ENCODE results near the gene QSER1. TPM values are rescaled to one million over a fixed set of nuclear protein-coding genes. Genes with fewer than 3 reads are reported as not detected.

The QSER1 gene
- total RNA-seq (2014; rRNA removed; shearing (Covaris generic)), result 132 and 136 TPM in 2 replicates
- 29.4 and 29.5 TPM in 2 replicates for polyA plus RNA-seq (2016; fragmentation: Nextera tagmentation; extraction: Ambion mirVana)
- long read RNA-seq, partial matches to known transcripts, result 3 of 8 reads
- long read RNA-seq, other reads (novel, unspliced or antisense), result 4 of 8 reads

- peaks cover 38% of the 10 kb centered on the region for H3K4me1 ChIP-seq (ENCODE audit: insufficient read depth)
- peak within 1 kb of the TSS; percentile 97 for H3K27ac ChIP-seq (ENCODE audit: low read depth)
- H3K4me3 Mint-ChIP-seq, result peak within 1 kb of the TSS; percentile 94
- peaks cover 29% of the 10 kb centered on the region for H3K9me3 Mint-ChIP-seq
- no peaks in the 10 kb centered on the region; the same call in 1 of the 2 replicates for H3K36me3 ChIP-seq (ENCODE audit: insufficient read depth)
- H3K4me3 ChIP-seq, result peak within 1 kb of the TSS; percentile 56
- ATAC-seq (peak; percentile 54), DNase-seq (ENCODE audit: low spot score) (peak; percentile 75)
- H3K27me3 ChIP-seq (ENCODE audit: insufficient read depth), result no peaks in the 10 kb centered on the region
- H4K20me1 ChIP-seq (replicated peaks; ENCODE audit: insufficient read depth), result peaks cover 22% of the 10 kb centered on the region
- peaks cover 4% of the 10 kb centered on the region; the same call in 1 of the 2 replicates for H3K9me2 ChIP-seq (ENCODE audit: insufficient read depth)
- peaks cover 48% of the 10 kb centered on the region for H3K79me2 ChIP-seq (replicated peaks; ENCODE audit: insufficient read depth)
- H3K27me3 Mint-ChIP-seq (ENCODE audit: insufficient read depth, low read depth, poor library complexity), result peaks cover 9% of the 10 kb centered on the region
- TF ChIP-seq CREB1 (CRISPR knock-in tag; IDR thresholded peaks at IDR 0.05; ENCODE audit: low read depth), result no peak
- no peak for TF ChIP-seq STAT1 (IDR thresholded peaks at IDR 0.05; ENCODE audit: unreplicated experiment)
- no peak within 1 kb of the TSS for H2AFZ ChIP-seq
- H3K4me2 ChIP-seq, result peak within 1 kb of the TSS; percentile 76
- H3K36me3 Mint-ChIP-seq (ENCODE audit: low read depth), result peaks cover 48% of the 10 kb centered on the region
- 0 out of 2 replicates have a peak, but pooled peaks cover 11% of the 10 kb centered on the region for H3F3A ChIP-seq (replicated peaks; ENCODE audit: low read depth)
- H3K27ac Mint-ChIP-seq, result peak within 1 kb of the TSS; percentile 97
- H3K4me1 Mint-ChIP-seq, result peaks cover 30% of the 10 kb centered on the region
Measured at GRCh38 chr11:32892355-32893092, at the start of gene QSER1. TSS of gene QSER1 (plus strand) at chr11:32892811. CDS start at chr11:32893126, 315 bp downstream.

GRCh38 chr11:32843544-32843943 lies 49.1 kb upstream of the QSER1 start:
- Histone ChIP-seq H3K27me3 (ENCODE audit: insufficient read depth) (no peaks in the 10 kb centered on the region), H3K27ac (ENCODE audit: low read depth) (no peak overlapping the region), H2AFZ (no peak overlapping the region), H3K4me3 (no peak overlapping the region), H3K9me2 (ENCODE audit: insufficient read depth) (no peaks in the 10 kb centered on the region), H3K36me3 (ENCODE audit: insufficient read depth) (no peaks in the 10 kb centered on the region), H3F3A (replicated peaks; ENCODE audit: low read depth) (no peaks in the 10 kb centered on the region), H4K20me1 (replicated peaks; ENCODE audit: insufficient read depth) (no peaks in the 10 kb centered on the region), H3K4me2 (no peak overlapping the region), H3K79me2 (replicated peaks; ENCODE audit: insufficient read depth) (no peaks in the 10 kb centered on the region), H3K4me1 (ENCODE audit: insufficient read depth) (no peaks in the 10 kb centered on the region)
- DNase-seq (ENCODE audit: low spot score) (no peak), ATAC-seq (no peak)
- Mint-ChIP-seq H3K27me3 (ENCODE audit: insufficient read depth, low read depth, poor library complexity) (no peaks in the 10 kb centered on the region), H3K4me1 (peaks cover 5% of the 10 kb centered on the region; the same call in 2 of the 3 replicates), H3K4me3 (no peak overlapping the region), H3K36me3 (ENCODE audit: low read depth) (no peaks in the 10 kb centered on the region), H3K27ac (no peak overlapping the region), H3K9me3 (no peaks in the 10 kb centered on the region; the same call in 2 of the 3 replicates)
- TF ChIP-seq CREB1 (CRISPR knock-in tag; IDR thresholded peaks at IDR 0.05; ENCODE audit: low read depth) (no peak), ZNF114 (CRISPR knock-in tag; IDR thresholded peaks at IDR 0.05) (no peak)

DNA sequence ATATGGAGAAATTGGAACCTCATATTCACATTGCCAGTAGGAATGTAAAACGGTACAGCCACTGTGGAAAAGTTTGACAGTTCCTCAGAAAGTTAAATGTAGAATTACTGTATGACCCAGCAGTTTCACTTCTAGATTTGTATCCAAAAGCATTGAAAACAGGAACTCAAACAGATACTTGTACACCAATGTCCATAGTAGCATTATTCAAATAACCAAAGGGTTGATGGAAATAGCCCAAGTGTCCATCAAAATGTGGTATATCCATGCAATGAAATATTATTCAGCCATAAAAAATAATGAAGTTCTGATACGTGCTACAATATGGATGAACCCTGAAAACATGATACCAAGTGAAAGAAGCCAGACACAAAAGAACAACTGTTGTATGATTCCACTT lies 45.1 kb upstream of the QSER1 start:
- no peak overlapping the region for H3K4me3 Mint-ChIP-seq
- H3K27me3 Mint-ChIP-seq (ENCODE audit: insufficient read depth, low read depth, poor library complexity), result no peaks in the 10 kb centered on the region
- no peaks in the 10 kb centered on the region for H3K36me3 ChIP-seq (ENCODE audit: insufficient read depth)
- H3K27ac Mint-ChIP-seq, result no peak overlapping the region
- no peaks in the 10 kb centered on the region for H3F3A ChIP-seq (replicated peaks; ENCODE audit: low read depth)
- no peak overlapping the region for H3K4me2 ChIP-seq
- no peaks in the 10 kb centered on the region for H3K27me3 ChIP-seq (ENCODE audit: insufficient read depth)
- H3K27ac ChIP-seq (ENCODE audit: low read depth), result no peak overlapping the region
- H3K36me3 Mint-ChIP-seq (ENCODE audit: low read depth), result no peaks in the 10 kb centered on the region
- no peaks in the 10 kb centered on the region for H4K20me1 ChIP-seq (replicated peaks; ENCODE audit: insufficient read depth)
- H3K9me3 Mint-ChIP-seq, result no peaks in the 10 kb centered on the region; the same call in 2 of the 3 replicates
- DNase-seq (ENCODE audit: low spot score) (no peak), ATAC-seq (no peak)
- no peak overlapping the region for H3K4me3 ChIP-seq
- peaks cover 6% of the 10 kb centered on the region; the same call in 1 of the 3 replicates for H3K4me1 Mint-ChIP-seq
- no peaks in the 10 kb centered on the region for H3K4me1 ChIP-seq (ENCODE audit: insufficient read depth)
- no peak overlapping the region for H2AFZ ChIP-seq
- H3K9me2 ChIP-seq (ENCODE audit: insufficient read depth), result no peaks in the 10 kb centered on the region
- H3K79me2 ChIP-seq (replicated peaks; ENCODE audit: insufficient read depth), result no peaks in the 10 kb centered on the region
- TF ChIP-seq EZH2 (IDR thresholded peaks at IDR 0.05; ENCODE audit: low read depth, unreplicated experiment) (no peak), JUNB (IDR thresholded peaks at IDR 0.05; ENCODE audit: unreplicated experiment) (no peak), ETS1 (IDR thresholded peaks at IDR 0.05) (no peak), POLR2AphosphoS5 (IDR thresholded peaks at IDR 0.05; ENCODE audit: low read depth) (no peak), STAT1 (IDR thresholded peaks at IDR 0.05; ENCODE audit: unreplicated experiment) (no peak), REST (IDR thresholded peaks at IDR 0.05; ENCODE audit: unreplicated experiment) (no peak), EZH2phosphoT487 (IDR thresholded peaks at IDR 0.05; ENCODE audit: unreplicated experiment) (no peak), NANOG (IDR thresholded peaks at IDR 0.05; ENCODE audit: borderline replicate concordance) (no peak), CTCF (conservative IDR thresholded peaks at IDR 0.05; ENCODE audit: low read depth in 2 of 2) (no peak), ZNF331 (CRISPR knock-in tag; IDR thresholded peaks at IDR 0.05; ENCODE audit: low read depth) (no peak), CREB1 (CRISPR knock-in tag; IDR thresholded peaks at IDR 0.05; ENCODE audit: low read depth) (no peak)

All from GM23338 (cell line).